NCI-H69 (cell line): ENCODE measurements around the gene JAKMIP3.
A peak's percentile ranks its signal among the peaks of the same experiment; 100 is the strongest.

Source experiments
- DNase-seq: peaks from one replicate; lab custom pipeline; 2025; lab: John Stamatoyannopoulos, UW

Gene JAKMIP3

DNA sequence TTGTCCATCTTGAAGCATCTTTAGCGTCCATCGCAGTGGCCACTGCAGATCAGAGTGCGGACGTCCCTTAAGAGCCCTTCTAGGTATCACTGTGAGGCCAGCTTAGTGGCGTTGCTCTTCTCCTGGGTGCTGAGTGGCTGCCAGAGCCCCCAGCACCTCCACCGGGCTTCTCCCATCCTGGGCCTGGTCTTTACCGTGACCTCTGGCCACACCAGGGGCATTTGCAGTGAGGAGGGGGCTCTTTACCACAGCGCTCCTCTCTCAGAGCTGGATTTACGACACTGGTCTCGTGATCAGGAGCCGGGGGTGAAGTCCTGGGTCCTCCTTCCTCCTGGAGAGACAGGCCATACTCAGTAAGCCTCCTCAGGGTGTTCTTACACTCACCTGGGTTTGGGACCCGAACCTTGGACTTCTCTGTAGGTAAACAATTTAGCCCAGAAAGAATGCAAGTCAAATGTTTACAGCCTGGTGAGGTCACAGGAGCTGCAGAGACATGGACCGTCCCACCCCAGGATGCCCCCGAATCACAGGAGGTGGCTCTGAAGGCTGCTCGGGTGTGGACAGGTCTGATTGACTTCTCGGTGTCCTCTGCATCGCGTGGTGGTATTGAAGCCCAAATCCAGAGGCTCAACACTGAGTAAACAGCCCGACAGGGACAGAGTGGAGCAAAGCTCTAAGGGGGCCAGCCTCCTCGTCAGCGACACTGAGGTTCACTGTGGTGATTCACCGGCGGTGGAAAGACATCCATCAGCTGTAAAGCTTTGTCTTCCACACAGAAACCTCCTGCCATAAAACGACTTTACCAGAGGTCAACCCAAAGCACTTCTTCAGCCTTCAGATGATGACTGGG is 33.0 kb downstream of the JAKMIP3 start:
- no peak for DNase-seq

DNA sequence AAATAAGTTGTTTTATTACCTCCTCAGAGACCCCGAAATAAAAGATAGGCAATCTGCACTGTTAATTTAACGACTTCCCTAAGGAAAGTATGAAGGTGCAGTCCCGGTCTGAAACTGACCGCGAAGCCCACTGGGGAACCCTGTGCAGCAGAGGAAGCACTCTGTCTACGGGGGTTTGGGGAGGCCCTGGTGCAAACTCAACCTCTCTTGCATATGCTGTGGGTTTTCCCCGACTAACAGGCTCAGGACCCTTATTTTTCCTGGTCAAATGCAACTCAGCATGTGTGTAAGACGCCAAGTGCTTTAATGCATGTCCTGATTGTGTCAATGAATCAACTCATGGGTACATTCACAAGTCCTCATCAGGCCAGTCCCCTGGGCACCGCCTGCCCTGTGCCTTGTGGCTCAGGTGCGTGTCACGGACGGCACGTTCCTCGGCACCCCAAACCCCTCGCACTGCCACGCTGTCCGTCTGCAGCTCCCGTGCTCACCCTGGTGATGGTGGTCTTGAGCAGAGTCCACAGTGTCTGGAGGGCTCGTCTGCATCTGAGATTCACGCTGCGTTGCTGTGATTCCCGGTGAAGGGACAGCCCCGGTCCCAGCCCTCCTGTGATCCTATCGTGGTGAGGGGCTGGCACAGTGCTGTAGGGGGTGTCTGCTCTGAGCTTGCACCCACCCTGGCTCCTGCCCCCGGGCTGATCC is 33.8 kb downstream of the JAKMIP3 start:
- DNase-seq, result no peak

DNA sequence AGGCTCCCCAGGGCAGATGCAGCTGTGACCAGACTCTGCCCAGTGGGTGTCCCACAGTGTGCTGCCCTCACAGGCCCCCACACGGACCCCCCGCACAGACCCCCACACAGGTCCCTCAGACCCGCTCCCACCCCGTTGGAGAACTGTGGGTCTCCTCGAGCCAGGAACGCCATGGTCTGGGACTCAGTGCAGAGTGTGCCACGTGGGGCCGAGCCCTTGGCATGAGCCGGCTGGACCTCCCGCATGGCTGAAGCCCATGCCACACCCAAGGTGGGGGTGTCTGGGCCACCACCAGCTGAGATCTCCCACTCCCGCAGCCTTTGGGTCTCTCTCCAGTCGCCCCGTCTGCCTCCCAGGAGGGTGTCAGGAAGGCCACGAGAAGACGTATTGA is 34.3 kb downstream of the JAKMIP3 start:
- no peak for DNase-seq

DNA sequence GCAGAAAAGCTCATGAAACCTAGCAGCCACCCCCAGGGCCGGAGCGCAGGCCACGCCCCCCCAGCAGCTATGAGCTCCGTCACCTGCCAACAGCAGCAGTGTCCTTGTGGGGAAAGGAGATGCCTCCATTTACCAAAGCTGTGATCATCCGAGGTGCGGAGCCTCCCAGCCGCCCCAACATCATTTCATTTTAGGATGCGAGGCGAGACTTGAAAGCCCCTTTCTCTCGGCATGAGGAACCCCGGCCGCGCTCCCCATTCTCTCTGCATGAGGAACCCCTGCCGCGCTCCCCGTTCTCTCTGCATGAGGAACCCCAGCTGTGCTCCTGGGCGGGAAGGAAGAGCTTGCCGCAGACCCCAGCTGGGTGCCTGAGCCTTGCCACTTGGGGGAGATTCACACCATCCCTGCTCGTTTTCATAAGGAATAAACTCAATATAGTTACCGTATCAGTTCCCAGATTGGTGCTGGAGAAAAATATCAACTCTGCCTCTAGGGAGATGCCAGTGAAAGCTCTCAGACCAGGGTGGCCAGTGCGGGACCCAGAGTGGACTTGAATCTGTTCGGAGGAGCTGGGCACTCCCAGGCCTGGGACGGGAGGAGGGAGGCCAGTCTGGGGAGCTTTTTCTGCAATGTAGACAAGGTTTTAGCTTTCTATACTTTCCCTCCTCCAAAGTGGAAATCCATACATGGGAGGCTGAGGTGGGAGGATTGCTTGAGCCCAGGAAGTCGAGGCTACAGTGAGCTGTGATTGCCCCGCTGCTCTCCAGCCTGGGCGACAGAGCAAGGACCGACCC is 35.0 kb downstream of the JAKMIP3 start:
- no peak for DNase-seq

DNA sequence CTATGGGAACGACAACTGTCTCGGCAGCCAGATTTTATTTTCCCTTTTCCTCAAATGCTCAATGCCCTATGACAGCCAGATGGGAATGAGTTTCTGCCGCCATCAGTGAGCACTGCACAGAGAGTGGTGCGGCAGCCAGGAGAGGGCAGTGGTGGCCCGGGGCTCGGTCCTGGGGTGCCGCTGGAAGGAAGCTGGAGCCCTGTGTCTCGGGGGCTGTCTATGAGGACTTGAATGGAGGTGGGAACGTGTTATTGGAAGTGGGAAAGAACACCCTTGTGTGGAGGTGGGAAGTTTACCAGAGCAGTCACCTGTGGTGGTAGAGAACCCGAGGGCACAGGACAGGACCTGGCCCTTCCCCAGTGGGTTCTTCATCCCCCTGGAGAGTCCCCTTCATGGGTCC is 35.8 kb downstream of the JAKMIP3 start:
- peak; percentile 7 for DNase-seq

DNA sequence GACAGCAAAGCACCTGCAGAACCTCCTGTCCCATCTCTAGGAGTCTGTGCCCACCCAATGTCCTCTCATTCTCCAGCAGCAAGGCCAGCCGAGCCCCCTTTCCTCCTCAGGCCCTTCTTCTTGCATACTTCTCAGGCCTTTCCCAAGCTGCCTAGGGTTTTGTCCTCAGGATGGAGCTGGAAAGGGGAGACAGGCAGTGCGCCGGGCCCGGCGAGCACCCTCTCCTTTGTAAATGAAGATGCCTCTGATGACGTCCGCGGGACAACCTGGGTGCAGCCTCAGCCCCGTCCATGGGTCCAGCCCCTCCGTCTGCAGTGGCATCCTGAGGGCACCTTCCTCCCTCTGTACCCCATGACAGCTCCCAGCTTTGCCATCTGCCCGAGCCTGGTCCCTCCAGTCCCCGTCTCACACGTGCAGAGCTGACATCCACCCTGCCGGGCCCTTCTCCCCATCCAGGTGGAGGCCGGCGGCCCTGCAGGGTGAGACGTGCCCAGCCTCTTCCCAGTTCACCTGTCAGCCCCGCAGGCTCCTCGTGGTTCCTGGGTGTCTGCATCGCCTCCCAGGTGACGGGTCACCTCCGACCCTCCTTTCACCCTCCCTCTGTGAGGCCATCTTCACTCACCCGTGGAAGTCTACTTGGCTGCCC is 36.4 kb downstream of the JAKMIP3 start:
- DNase-seq, result no peak

DNA sequence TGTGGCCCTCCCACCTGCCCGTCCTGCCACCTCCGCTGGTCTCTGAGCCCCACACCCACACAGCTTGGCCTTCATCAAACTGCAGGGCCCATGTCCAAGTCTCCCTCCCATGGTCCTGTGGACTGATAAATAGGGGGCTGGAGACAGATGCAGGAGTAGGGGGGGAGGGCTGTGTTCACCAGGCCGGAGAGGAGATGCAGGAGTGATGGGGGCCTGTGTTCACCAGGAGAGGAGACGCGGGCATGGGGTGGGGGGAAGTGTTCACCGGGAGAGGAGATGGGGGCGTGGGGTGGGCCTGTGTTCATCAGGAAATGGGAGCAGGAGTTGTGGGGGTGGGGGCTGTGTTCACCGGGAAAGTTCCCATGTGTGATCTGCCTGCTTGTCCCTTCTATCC is 37.0 kb downstream of the JAKMIP3 start:
- DNase-seq, result no peak

DNA sequence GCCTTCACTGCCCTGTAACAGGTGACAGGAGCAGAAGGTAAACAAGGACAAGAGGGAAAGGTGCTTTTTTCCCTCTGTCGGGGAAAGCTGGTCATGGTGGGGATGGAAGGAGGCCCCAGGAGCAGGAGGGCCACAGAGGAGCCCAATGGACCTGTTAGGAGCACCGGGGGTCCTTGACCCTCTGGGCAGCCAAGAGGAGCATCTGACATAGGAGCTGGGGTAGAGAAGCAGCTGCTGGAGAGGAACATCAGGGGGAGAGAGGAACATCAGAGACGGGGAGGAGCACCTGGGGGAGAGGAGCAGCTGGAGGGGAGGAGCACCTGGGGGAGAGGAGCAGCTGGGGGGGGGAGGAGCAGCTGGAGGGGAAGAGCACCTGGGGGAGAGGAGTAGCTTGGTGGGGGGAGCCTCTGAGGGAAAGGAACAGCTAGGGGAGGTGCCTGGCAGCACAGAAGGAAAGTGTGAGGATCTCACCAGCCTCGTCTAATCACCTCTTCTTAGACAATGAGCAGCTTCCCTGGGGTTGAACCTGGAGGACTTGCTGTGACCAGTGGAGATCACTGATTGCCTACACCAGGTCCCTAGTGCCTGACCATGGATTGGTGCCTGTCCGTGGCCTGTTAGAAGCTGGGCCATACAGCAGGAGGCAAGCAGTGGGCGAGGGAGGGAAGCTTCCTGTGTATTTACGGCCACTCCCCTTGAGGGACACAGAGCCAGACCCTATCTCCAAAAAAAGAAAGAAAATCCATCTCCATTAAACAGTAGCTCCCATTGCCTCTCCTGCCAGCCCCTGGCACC is 37.6 kb downstream of the JAKMIP3 start:
- no peak for DNase-seq

DNA sequence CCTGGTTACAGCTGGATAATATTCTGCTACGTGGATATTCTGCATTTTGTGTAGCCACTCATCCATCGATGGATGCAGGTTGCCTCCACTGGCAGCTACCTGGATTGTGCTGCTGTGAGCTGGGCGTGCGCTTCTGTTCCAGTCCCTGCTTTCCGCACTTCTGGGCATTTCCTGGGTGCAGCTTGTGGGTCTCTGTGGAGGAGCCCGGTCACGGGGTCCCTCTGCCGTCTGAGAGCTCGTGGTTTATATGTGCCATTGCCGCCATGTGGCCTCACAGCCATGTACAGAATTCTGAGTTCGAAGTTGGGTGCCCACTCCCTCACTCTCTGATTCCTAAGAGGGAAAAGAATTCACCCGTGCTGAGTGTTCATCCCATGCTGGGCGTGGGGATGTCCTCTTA is 38.3 kb downstream of the JAKMIP3 start:
- DNase-seq, result no peak

DNA sequence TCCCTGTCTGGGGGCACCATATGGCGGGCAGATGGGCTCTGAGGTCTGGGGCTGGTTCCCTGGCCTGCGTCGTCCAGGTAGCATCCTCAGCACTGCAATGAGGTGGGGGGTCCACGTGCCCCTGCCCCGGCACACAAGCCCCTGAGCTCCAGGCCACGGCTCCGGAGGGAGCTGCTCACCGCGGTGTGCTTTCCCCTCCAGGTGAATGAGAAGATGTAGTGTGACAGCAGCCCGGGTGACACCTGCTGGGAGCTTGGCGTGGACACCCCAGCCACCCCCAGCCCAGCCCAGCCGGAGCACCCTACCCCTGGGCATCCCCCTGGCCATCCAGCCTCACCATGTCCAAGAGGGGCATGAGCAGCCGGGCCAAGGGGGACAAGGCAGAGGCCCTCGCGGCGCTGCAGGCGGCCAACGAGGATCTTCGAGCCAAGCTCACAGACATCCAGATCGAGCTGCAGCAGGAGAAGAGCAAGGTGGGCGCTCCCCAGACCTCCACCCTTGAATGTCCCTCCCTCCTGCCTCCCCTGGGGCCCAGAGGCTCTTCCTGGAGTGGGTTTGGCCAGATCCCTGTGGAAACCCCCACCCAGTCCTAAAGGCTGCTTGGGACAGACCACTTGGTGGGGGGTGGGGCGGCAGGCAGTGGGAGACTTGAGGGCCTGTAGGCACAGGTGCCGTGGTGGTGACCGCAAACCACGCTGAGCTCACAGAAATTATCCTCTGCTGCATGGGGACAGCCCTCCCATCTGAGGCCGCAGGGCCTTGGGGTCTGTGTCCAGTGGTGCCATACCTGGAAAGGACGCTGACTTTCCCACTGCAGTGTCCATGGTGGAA is 38.9 kb downstream of the JAKMIP3 start:
- no peak for DNase-seq

DNA sequence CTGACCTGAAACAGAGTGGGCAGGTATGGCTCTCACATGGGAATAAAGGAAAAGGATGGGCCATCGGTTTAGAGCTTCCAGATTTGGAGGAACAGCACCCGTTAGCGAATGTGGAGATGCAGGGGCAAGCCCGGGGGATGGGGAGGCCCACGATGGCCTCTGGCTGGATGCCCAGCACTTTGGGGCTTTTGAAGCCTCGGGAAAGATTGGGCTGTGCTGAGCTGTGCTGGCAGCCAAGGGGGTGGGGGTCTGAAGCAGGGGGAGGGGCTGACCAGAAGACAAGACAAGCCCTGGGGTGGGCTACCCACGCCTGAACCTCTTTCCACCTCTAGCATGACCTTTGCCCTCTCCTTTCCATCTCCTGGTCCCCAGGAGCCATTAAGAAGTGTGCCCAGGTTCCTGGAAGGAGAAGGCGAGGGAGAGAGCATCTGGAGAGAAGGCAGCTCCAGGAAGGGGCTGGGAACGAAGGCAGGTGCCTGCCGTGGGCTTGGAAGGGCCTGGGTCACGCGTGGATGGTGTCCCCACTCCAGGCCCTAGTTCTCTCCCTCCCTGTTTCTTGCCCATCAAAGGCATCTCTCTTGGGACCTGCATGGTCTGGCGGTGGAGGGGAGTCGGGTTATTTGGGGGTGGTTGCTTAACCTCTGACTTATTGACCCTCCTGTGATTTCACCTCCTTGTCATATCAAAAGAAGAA is 39.7 kb downstream of the JAKMIP3 start:
- DNase-seq, result no peak

DNA sequence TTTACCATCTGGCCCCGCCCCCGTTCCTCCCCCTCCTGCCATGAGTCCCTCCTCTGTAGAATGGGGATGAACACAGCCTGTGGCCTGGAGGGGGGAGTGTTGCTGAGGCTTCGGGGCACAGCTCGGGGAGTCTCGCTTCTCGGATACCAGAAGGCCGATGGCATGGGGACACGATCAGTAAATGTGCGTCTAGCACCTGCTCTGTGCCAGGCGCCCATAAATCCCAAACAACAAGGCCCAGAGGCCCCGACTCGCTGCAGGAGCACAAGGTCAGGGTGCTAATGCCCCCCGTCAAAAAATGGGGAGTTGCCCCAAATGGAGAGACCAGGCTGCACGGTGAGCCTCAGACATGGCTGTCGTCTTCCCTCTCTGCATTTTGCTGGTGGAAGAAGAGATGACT is 40.7 kb downstream of the JAKMIP3 start:
- DNase-seq, result no peak

DNA sequence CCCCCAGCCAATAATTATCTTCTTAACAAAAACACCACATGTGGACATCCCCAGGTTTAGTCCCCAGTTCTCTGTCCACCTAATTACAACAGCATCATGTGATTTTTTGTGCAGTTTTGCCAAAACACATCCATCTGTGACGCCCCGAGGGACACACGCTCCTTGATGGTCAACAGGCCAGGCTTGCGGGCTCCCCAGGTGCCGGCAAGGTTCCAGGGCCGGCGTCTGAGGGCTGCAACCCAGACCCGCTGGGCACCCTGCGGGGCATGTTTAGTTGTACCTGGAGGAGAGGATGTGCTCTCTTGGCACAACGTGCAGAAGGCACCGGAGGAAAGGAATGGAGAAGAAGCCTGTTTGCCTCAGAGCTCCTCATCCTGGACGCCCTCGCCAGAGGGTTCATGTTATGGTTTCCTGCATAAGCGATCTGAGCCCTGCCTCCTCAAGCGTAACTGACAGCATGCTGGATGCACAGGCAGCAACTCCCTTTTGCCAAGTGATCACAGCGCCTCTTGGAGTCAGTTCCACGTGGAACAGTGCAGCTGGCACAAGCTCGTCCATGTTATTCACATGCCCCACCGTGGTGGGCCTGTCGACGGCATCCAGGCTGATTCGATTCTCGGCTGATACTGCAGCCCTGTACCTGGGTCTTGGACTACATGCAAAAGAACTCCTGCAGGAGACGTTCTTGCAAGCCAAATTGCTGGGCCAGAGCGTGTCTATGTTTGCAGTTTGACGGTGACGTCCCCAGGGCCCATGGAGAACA is 41.6 kb downstream of the JAKMIP3 start:
- DNase-seq, result peak; percentile 96

DNA sequence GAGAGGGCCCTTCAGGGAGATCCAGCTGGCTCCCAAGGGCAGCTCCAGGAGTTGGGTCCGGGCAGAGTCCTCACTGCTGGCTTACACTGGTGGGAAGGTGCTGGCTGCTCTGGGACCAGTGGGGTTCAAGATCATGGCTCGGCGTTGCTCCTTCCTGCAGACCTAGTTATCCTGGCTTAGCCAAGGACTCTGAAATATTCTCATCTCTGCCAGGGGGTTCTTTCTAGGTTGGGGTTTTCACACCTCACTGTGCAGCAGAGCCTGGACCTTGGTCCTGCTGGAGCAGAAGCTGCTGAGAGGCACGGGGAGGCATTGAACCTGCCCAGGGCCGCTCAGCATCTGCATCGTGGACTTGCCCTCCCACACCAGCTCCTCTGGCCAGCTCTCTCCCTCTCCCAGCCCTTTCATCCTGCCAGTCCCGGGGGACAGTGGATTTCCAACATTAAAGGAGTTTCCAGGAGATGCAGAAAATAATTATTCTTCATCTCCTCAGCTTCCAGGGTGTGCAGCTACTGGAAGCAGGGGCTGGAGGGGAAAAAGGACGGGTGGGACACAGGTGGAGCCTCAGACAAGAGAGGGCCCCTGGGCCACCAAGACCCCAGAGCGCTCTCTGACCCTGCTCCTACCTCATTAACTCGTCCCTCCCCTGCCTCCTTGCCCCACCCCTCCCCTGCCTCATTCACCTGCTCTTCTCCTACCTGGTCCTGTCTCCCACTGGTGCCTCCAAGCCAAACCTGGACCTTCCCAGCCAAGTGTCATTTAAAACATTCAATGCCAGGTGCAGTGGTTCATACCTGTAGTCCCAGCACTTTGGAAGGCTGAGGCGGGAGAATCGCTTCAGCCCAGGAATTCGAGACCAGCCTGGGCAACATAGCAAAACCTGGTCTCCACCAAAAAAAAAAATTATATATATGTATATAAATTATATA is 42.5 kb downstream of the JAKMIP3 start:
- no peak for DNase-seq

DNA sequence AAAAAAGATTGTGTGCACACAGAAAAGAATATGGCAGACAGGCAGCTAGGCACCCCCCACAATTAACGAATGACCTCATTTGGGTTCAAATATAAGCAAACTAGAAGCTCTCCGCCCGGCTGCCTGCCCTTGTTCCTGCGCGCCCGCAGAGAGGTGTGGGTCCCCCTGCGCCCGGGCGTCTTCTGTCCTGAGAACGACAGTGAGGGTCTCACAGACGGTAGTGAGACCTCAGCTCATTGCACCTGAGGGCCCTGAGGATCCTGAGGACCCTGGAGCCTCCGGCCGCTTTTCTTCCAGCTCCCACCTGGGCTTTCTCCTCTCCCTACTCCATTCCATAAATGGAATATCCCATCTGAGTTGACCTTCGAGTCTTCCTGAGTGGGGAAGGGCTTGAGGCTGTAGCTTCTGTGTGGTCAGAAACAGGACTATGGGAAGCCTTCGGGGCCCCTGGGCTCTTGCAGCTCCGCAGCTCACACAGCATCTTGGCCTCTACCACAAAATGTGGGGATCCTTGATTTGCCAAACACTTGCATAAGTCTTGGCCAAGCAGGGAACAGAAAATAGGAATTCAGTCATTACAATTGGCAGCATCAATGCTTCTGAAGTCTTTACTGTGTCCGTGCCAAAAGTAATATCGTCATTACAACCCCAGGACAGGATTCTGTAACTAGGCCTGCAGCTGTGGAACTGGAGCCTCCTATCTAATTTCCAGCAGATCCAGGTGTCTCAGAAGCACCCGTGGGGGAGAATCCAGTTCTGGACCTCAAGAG is 43.8 kb downstream of the JAKMIP3 start:
- DNase-seq, result no peak

DNA sequence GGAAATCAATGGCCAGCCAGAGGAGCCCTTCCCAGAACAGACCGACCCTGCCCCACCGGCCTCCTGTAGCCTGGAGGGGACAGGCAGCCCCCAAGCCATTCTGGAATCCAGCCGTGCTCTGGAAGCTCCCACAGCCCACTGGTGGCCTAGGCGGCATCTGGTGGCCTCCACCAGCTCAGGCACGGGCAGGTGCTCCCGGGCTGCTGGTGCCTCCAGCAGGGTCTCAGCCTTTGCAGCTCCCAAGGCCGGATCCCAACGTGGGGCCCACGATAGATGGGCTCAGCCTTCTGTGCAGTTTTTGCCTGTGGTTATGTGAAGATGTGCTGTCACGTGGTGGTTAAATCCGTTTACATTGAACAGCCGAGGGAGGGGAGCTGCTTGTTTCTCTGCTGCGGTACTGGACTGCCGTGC is 44.4 kb downstream of the JAKMIP3 start:
- no peak for DNase-seq

DNA sequence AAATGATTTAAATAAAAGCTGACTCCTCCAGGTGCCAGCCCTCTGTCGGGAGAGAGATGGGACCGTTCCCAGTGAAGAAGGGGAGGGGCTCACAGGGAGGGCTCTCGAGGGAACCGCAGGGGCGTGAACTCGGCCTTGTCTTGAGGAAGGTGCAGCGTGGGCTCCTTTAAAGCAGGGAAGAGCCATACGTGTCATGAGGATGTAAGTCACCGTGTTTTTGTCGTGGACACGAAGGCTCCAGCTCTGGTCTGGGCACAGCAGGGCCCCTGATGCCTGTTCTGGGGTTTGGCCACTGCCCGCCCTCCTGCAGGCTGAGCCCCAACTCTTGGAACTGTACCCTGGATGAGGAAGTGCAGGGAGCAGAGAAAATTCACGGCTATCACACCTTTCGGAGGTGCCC is 45.0 kb downstream of the JAKMIP3 start:
- DNase-seq, result no peak
